GM21737 (cell line): ENCODE results near the gene PSMA7.

ENCODE experiments used
- ATAC-seq: cut with Tn5 transposase; IDR thresholded peaks from one replicate; pipeline ENCODE4 v1.9.1; 2021; ENCODE audit warnings: mild to moderate bottlenecking, moderate library complexity; ENCODE audit not compliant: unreplicated experiment

The PSMA7 gene

DNA sequence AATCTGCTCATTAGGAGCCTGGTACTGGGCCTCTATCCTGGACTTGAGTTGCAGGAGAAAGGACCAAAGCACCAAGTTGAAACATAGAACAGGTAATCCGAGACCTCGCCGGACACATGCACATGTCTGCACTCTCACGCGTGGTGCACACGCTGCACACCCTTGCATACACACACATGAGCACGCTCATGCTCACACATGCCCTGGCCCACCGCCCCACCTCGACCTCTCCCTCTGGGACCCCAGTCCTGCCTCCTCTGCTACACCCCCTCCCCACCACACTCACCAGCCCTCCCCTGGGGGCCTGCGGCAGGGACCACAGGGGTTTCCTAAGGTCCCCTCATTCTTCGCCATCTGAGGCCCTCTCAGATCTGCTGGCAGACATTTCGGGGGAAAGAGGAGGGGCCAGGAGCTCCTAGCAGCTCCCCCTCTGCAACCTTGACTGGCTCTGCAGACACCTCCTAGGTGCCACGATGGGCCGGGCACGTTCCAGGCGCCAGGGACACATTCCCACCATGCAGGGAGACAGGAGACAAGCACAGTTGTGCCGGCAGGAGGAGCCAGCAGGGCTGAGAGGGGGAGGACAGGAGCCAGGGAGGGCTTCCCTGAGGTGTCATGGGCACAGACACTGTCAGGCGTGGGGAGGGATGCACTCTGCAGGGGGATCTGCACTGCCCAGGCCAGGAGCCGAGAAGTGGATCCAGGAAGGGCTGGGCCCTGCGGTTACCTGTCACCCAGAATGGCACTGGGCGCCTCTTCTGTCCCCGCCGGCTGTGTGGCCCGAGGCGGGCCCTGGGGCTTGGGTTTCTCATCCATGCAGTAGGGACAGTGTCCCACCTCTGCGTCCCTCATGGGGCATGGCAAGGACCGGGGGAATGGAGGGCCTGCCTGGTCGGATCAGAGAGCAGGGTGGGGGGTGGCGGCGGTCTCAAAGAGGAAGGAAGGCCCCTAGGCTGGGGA is 46.5 kb downstream of the PSMA7 start:
- no peak for ATAC-seq

DNA sequence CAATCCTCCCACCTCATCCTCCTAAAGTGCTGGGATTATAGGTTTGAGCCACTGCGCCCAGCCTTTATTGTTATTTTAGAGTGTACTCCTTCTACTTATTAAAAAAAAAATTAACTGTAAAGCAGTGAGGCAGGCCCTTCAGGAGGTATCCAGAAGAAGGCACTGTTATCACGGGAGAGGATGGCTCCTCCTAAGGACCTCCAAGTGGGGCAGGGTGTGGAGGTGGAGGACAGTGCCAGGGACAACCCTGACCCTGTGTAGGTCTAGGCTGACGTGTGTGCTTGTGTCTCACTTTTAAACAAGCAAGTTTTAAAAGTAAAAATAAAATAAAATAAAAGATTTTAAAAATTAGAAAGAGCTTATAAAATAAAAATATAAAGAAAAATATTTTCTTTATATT is 53.8 kb downstream of the PSMA7 start:
- no peak for ATAC-seq

DNA sequence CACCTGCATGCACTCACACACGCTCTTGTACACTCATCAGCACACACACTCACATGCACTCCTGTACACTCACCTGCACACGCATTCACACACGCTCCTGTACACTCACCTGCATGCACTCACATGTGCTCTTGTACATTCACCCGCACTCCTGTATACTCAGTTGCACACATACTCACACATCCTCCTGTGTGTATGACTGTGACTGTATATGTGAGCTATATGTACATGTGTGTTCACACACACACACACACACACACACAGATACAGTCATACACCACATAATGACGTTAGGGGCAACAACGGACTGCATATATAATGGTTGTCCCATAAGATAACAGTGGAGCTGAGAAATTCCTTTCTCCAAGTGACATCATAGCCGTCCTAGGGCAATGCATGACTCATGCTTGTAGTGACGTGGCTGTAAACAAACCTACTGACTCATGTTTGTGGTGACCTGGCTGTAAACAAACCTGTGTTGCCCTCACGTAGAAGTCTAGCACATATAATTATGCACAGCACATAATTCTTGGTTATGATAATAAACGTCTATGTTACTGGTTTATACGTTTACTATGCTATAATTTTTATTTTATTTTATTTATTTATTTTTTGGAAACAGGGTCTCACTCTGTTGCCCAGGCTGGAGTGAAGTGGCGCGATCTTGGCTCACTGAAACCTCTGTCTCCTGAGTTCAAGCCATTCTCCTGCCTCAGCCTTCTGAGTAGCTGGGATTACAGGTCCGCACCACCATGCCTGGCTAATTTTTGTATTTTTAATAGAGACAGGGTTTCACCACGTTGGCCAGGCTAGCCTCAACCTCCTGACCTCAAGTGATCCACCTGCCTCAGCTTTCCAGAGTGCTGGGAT is 54.7 kb downstream of the PSMA7 start:
- no peak for ATAC-seq

DNA sequence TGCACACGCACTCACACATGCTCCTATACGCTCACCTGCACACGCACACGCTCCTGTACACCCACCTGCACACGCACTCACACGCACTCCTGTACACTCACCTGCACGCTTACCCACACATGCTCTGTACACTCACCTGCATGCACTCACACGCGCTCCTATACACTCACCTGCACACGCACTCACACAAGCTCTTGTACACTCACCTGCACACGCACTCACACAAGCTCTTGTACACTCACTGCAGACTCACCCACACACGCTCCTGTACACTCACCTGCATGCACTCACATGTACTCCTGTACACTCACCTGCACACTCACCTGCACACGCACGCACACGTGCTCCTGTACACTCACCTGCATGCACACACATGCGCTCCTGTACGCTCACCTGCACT is 55.6 kb downstream of the PSMA7 start:
- no peak for ATAC-seq

DNA sequence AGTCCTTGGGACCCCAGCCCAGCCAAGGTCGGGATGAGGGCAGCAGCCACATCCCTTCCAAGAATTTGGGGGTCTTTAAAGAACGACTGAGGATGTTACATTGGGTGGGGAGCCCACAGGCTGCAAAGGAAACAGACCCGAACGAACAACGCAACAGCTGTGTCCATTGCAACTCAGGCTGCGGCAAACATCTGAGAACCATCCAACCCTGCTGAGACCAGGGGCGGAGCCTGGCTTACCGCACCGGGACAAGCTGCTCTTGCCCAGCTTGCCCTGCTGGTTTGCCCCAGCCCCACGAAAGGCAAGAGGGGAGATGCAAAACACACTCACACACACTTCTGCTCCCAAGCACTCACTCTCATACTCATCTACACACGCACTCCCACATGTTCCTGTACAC is 56.0 kb downstream of the PSMA7 start:
- ATAC-seq, result no peak
